HG03097 (cell line): ENCODE measurements around the gene NR1D1.
"Not testable (repeated sequence)": the region's sequence is repeated elsewhere in the genome, so short reads cannot be mapped to it uniquely, and the experiment has no call there.

Experiments used
- ATAC-seq: cut with Tn5 transposase; IDR thresholded peaks from one replicate; pipeline ENCODE4 v1.9.1; 2021; ENCODE audit not compliant: unreplicated experiment, low FRiP score

Gene NR1D1

GRCh38 chr17:40100419-40100668 lies at the start of gene NR1D1:
Gene NR1D1, minus strand, starts transcription at chr17:40100589. Its CDS starts 495 bp downstream, at chr17:40100094.
- no peak for ATAC-seq

- no peak for ATAC-seq
Observed at GRCh38 chr17:40148527-40148926, 48.1 kb upstream of the NR1D1 start.

GRCh38 chr17:40145476-40145875 lies 45.1 kb upstream of the NR1D1 start:
- no peak for ATAC-seq

- not testable (repeated sequence) for ATAC-seq
Observed at GRCh38 chr17:40143166-40143565, 42.8 kb upstream of the NR1D1 start.

GRCh38 chr17:40139566-40140058 lies 39.2 kb upstream of the NR1D1 start:
- ATAC-seq, result peak; percentile 20

- ATAC-seq, result no peak
Observed at GRCh38 chr17:40135817-40136216, 35.4 kb upstream of the NR1D1 start.

- no peak for ATAC-seq
Observed at GRCh38 chr17:40134184-40134583, 33.8 kb upstream of the NR1D1 start.

GRCh38 chr17:40130352-40131042 lies 30.1 kb upstream of the NR1D1 start:
- ATAC-seq, result no peak

GRCh38 chr17:40129498-40129897 lies 29.1 kb upstream of the NR1D1 start:
- no peak for ATAC-seq

GRCh38 chr17:40124279-40125141 lies 24.1 kb upstream of the NR1D1 start:
- no peak for ATAC-seq

- ATAC-seq, result no peak
Observed at GRCh38 chr17:40123811-40124114, 23.4 kb upstream of the NR1D1 start.

GRCh38 chr17:40122999-40123810 lies 22.8 kb upstream of the NR1D1 start:
- ATAC-seq, result peak; percentile 7

- ATAC-seq, result peak; percentile 29
Observed at GRCh38 chr17:40122136-40122998, 22.0 kb upstream of the NR1D1 start.

- peak; percentile 52 for ATAC-seq
Observed at GRCh38 chr17:40121181-40122135, 21.1 kb upstream of the NR1D1 start, which contains the start of gene MSL1. Gene MSL1, plus strand, starts transcription at chr17:40121971. Its CDS starts 642 bp downstream, at chr17:40122613.

GRCh38 chr17:40115101-40115436 lies 14.7 kb upstream of the NR1D1 start:
- no peak for ATAC-seq

GRCh38 chr17:40113907-40114245 lies 13.5 kb upstream of the NR1D1 start:
- ATAC-seq, result no peak

- ATAC-seq, result peak; percentile 81
Observed at GRCh38 chr17:40113110-40113906, 12.9 kb upstream of the NR1D1 start.

- ATAC-seq, result no peak
Observed at GRCh38 chr17:40112718-40113109, 12.3 kb upstream of the NR1D1 start.
